Type B pancreatic cell (in vitro differentiated cells): Measurements from ENCODE around the gene VAC14. TPM values are rescaled to one million over a fixed set of nuclear protein-coding genes. Genes with fewer than 3 reads are reported as not detected.
"Not testable (repeated sequence)": the region's sequence is repeated elsewhere in the genome, so short reads cannot be mapped to it uniquely, and the experiment has no call there.

Experiments
- DNase-seq: peaks from one replicate; pipeline ENCODE4 v3.0.0; 2021; ENCODE audit warnings: mixed read lengths; ENCODE audit not compliant: unreplicated experiment; ENCODE audit errors: extremely low spot score
- H3K27ac Mint-ChIP-seq: 2 replicates; pipeline ENCODE4 v1.8.0; 2021; ENCODE audit warnings: mild to moderate bottlenecking, mixed read lengths
- H3K27me3 Mint-ChIP-seq: 2 replicates; pipeline ENCODE4 v1.8.0; 2021; ENCODE audit warnings: mixed read lengths
- H3K36me3 Mint-ChIP-seq: 2 replicates; pipeline ENCODE4 v1.8.0; 2021; ENCODE audit warnings: mixed read lengths
- H3K4me1 Mint-ChIP-seq: one replicate; pipeline ENCODE4 v1.8.0; 2021; ENCODE audit warnings: mixed read lengths; ENCODE audit not compliant: unreplicated experiment
- H3K4me3 Mint-ChIP-seq: 2 replicates; pipeline ENCODE4 v1.8.0; 2021; ENCODE audit warnings: mild to moderate bottlenecking, mixed read lengths
- H3K9me3 Mint-ChIP-seq: 2 replicates; pipeline ENCODE4 v1.8.0; 2021; ENCODE audit warnings: mixed read lengths
- long read RNA-seq: library from polyadenylated mRNA; unstranded; transcript quantifications from one replicate; pipeline ENCODE4 v2.0.0, GENCODE V29; 2020
- total RNA-seq: library from RNA; stranded (reverse); gene quantifications from 2 replicates; pipeline ENCODE4 v1.2.1, GENCODE V29; 2021; ENCODE audit warnings: low replicate concordance
- TF ChIP-seq, protein P1 (sequence below): fragments of 200-600 bp; sonication (generic); conservative IDR thresholded peaks from 2 replicates; pipeline ENCODE4 v1.5.0; 2021; ENCODE audit warnings: antibody characterized with exemption, mild to moderate bottlenecking

Gene VAC14
- total RNA-seq, result 38.3 and 39.5 TPM in 2 replicates
- long read RNA-seq, partial matches to known transcripts, result 3 of 8 reads
- long read RNA-seq, other reads (novel, unspliced or antisense), result 3 of 8 reads

DNA sequence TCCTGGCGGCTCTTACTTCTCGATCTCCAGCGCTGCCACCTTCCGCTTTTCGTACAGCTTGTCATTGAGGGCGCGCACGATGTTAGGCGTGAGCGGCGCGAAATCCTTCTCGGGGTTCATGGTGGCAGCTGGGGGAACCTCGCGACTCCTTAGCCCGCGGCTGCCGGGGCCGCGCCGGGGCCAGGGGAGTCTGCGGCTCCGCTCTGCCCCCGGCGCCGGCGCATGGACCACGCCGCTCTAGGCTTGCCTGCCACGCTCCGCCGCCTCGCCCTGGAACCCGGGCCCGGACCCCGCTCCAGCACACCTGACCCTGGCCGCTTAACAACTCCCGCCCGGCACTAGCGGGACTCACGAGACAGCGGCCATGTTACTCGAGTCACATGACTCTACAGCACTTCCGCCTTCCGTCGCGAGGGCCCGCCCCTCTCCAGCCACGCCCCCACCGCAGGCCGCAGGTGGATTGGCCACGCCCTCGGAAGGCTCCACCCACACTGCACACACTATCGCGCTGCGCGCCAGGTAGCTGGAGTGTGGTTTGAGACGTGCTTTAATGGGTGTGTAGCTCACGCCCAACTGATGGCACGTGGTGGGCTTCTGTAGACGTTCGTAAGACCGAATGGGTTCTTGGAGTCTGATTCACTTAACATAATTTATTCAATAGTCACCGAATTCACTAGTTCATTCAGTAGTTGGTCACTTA is at the start of gene VAC14:
VAC14 (minus strand) TSS at position 378 of the 700 bp plus-strand sequence; CDS start at position 120, 258 bp downstream.
- Mint-ChIP-seq H3K27ac (peak within 1 kb of the TSS; percentile 83), H3K4me3 (peak within 1 kb of the TSS; percentile 88), H3K9me3 (no peaks in the 10 kb centered on the region), H3K4me1 (peaks cover 16% of the 10 kb centered on the region), H3K27me3 (peaks cover 15% of the 10 kb centered on the region), H3K36me3 (no peaks in the 10 kb centered on the region)
- TF ChIP-seq, protein P1, sequence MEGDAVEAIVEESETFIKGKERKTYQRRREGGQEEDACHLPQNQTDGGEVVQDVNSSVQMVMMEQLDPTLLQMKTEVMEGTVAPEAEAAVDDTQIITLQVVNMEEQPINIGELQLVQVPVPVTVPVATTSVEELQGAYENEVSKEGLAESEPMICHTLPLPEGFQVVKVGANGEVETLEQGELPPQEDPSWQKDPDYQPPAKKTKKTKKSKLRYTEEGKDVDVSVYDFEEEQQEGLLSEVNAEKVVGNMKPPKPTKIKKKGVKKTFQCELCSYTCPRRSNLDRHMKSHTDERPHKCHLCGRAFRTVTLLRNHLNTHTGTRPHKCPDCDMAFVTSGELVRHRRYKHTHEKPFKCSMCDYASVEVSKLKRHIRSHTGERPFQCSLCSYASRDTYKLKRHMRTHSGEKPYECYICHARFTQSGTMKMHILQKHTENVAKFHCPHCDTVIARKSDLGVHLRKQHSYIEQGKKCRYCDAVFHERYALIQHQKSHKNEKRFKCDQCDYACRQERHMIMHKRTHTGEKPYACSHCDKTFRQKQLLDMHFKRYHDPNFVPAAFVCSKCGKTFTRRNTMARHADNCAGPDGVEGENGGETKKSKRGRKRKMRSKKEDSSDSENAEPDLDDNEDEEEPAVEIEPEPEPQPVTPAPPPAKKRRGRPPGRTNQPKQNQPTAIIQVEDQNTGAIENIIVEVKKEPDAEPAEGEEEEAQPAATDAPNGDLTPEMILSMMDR, result no peak
- DNase-seq, result peak; percentile 94

DNA sequence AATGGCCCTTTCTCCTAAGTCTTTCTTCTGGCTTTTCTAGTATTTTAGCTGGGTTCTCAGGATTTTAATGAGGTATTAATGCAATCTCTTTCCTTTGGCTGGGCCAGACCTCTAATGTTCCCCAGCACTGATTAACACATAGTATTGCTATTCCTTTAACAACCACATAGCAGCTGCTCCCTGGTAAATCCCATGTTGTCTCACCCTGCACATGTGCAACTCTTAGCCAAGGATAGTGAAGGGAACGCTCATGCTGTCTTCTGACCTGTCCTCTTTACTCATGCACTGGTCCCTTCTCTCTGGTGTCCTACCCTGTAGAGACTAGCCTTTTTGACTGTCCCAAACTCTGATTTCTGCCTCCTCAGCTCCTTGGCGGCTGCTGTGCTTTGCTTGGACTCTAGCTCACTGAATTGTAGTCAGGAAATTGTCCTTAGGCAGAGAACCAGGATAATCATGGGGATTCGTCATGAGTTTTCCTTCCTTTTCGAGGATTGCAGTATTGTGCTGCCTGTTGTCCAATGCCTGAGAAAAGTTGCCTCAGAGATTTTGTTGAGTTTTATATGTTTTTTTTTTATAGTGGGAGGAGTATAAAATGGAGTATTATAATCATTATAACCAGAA is 22.6 kb upstream of the VAC14 start:
- not testable (repeated sequence) for H3K4me3 Mint-ChIP-seq, H3K4me1 Mint-ChIP-seq, H3K27ac Mint-ChIP-seq, DNase-seq, H3K27me3 Mint-ChIP-seq, H3K9me3 Mint-ChIP-seq, H3K36me3 Mint-ChIP-seq

DNA sequence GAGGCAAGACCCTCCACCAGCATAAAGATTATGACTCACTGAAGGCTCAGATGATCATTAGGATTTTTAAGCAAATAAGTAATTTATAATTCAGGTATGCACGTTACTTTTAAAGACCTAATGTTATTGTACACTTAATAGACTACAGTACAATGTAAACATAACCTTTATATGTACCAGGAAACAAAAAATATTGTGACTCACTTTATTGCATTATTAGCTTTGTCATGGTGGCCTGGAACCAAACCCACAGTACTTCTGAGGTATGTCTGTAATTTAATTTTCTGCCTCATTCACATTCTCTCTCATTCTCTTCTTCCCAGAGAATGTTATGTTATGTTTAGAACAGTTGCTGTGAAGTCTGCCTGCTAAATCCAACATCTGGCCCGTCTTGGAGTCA is 21.8 kb upstream of the VAC14 start:
- not testable (repeated sequence) for H3K27me3 Mint-ChIP-seq, DNase-seq, H3K9me3 Mint-ChIP-seq, H3K4me3 Mint-ChIP-seq, H3K27ac Mint-ChIP-seq, H3K4me1 Mint-ChIP-seq, H3K36me3 Mint-ChIP-seq

DNA sequence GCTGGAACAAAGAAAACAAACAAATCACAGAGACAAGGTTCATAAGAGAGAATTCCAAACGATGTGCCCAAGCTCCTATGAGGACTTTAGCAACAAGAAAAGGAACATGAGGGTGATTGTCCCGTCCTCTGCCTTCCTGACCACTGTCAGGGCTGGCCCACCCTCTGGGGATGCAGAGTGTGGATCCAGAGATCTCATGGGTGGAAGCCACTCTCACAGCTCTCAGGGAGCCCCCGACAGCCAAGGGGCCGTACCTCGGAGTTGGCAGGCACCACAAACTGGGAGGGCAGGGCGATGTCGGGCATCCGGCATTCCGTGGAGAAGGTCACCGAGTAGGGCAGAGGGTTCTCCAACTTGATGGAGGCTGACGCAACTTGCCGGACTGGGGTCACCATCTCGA is 17.1 kb upstream of the VAC14 start:
- not testable (repeated sequence) for H3K4me1 Mint-ChIP-seq, H3K27ac Mint-ChIP-seq, H3K4me3 Mint-ChIP-seq, DNase-seq, H3K27me3 Mint-ChIP-seq, H3K36me3 Mint-ChIP-seq, H3K9me3 Mint-ChIP-seq

DNA sequence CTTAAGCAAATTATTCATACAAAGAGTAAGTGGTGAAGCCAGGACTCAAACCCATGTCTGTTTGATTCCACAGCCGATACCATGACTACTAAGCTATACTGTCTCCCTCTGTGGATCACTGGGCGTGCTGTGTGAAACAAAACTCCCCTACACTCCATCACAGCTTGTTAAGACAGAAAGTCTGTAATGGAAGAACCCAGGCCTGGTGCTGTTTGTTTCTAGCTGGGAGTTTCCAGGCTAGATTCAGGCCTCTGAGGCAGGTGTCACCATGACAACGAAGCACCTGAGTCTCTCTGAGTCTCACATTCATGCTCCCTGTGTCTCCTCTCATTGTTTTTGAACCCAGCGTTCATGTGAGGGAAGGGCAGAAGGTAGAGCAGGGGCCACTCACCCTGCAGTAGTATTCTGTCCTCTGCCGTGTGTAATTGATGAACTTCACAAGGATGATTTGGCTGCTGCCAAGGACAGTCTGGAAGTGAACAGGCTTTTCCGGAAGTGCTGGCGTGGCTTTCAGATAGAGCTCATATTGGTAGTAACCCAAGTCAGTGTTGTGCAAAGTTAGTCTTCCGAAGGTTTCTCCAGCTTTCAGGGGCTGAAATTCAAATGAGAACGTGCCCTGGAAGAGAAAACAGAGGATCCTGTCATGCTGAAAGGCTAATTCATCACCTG is 8.6 kb upstream of the VAC14 start:
- H3K36me3 Mint-ChIP-seq, result no peaks in the 10 kb centered on the region
- no peaks in the 10 kb centered on the region for H3K9me3 Mint-ChIP-seq
- peaks cover 18% of the 10 kb centered on the region for H3K27me3 Mint-ChIP-seq
- no peak overlapping the region for H3K4me3 Mint-ChIP-seq
- H3K4me1 Mint-ChIP-seq, result no peaks in the 10 kb centered on the region
- TF ChIP-seq, protein P1, result no peak
- no peak for DNase-seq
- peak overlapping the region; percentile 46 for H3K27ac Mint-ChIP-seq

DNA sequence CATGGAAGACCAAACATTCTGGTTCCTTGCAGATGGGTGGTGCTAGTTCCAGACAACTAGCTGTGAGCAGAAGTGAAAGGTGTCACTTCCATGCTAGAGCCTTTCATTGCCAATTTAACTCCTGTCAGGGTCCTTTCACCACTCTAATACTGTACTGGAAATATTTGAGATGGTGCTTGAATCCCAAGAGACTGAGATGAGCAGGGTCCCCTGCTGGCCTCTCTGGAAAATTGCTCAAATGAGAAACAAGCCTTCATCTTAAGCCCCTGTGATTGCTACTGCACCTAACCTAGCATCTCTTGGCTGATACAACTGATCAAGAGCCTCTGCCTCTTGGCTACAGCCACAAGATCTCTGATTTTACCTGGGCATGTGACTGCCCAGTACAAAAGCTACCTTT is 7.4 kb upstream of the VAC14 start:
- H3K9me3 Mint-ChIP-seq, result no peaks in the 10 kb centered on the region
- TF ChIP-seq, protein P1, result peak; percentile 46
- H3K36me3 Mint-ChIP-seq, result no peaks in the 10 kb centered on the region
- peaks cover 26% of the 10 kb centered on the region for H3K27me3 Mint-ChIP-seq
- H3K4me3 Mint-ChIP-seq, result no peak overlapping the region
- no peak for DNase-seq
- H3K27ac Mint-ChIP-seq, result no peak overlapping the region
- H3K4me1 Mint-ChIP-seq, result no peaks in the 10 kb centered on the region

DNA sequence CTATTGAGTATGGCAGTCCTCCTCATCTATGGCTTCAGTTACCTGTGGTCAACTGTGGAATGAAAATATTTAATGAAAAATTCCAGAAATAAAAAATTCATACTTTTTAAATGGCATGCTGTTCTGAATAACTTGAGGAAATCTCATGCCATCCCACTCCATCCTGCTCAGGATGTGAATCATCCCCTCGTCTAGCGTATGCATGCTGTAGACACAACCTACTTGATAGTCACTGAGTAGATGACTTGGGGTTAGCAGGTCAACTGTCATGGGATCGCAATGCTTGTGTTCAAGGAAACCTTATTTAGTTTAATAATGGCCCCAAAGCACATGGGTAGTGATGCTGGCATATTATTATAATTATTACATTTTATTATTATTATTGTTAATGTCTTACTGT is 4.8 kb upstream of the VAC14 start:
- no peaks in the 10 kb centered on the region for H3K9me3 Mint-ChIP-seq
- no peak overlapping the region for H3K4me3 Mint-ChIP-seq
- H3K27me3 Mint-ChIP-seq, result peaks cover 29% of the 10 kb centered on the region
- TF ChIP-seq, protein P1, result no peak
- H3K4me1 Mint-ChIP-seq, result no peaks in the 10 kb centered on the region
- no peaks in the 10 kb centered on the region for H3K36me3 Mint-ChIP-seq
- H3K27ac Mint-ChIP-seq, result no peak overlapping the region
- no peak for DNase-seq
